Stimulated activated CD4-positive, alpha-beta T cell treated with anti-CD3 and anti-CD28 coated beads, TNF-alpha, amount 100 ng/mL, for 4 hours (primary cell): ENCODE measurements around the gene ALDH1L1.

Experiments
- DNase-seq, 3 experiments: peaks; one replicate each; pipeline ENCODE4 v3.0.0-alpha.2; 2020; ENCODE audit warnings: low read depth in 3 of 3

The ALDH1L1 gene

DNA sequence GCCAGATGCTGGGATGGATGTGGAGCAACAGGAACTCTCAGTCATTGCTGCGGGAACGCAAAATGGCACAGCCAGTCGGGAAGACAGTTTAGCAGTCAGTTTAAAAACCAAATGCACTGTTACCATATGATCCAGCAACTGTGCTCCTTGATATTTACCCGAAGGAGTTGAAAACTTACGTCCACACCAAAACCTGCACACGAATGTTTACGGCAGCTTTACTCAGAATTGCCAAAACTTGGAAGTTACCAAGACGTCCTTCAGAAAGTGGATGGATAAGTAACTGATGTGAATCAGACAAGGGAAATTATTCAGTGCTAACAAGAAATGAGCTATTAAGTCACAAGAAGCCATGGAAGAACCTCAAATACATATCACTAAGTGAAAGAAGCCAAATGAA lies 60.4 kb downstream of the ALDH1L1 start:
- DNase-seq, result no peak

DNA sequence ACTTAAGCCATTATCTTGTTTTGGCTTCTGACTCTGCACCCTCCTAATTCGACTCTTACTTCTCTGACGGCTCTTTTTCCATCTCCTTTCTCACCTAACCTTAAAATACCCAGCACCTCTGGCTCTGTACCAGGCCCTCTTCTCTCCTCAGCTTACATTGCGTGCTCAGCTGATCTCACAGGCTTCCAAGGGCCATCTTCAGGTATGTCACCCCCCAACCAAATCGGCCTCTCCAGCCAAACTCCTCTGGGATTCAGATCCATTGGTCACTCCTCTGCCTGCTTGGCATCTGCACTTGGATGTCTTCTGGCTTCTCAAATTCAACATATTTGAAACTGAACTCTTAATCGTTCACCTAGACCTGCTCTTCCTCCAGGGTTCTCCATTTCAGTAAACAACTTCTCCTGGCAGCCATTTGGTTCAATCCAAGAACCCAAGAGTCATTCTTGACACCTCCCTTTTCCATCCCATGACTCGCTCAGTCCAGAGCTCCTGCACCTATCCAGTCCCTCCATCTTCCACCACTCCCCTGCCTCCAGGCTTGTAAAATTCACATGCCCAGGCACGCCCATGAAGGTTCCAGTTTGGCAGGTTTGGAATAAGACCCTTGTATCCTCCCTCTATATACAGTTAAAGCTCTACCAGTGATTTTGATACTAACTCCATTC lies 61.2 kb downstream of the ALDH1L1 start:
- DNase-seq, result no peak

DNA sequence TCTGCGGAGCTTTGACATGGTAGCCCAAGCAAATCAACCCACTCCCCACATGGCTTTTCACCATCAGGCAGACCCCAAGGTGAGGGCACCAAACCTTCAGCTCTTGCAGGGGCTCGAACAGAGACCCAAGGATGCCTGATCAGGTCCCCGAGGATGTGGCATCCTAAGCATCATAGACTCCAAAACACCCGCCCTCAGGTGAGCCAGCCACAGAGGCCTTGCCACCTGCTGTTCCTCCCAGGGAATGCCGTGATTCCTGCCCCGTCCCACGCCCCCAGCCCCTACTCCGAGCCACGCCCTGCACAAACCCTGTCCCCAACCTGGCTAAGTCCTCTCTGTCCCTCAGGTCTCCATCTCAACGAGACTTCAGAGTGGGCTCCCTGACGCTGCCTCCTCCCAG lies 61.8 kb downstream of the ALDH1L1 start:
- DNase-seq, result no peak

DNA sequence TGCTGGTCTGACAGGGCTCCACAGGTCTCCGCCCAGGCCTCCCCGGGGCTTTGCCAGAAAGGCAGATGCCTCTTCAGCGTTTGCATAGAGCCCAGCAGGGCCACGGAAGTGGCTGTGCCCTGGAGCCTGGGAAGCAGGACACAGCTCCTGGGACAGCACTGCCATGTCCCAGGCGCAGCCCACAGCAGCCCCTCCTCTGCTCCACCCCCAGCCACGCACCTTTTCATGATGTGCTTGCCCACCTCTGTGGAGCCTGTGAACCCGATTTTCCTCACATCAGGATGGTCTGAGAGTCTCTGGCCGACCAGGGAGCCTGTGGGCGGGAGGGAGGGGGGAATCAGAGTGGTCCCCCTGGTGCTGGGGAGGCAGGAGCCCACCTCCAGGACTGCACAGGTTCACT lies 62.6 kb downstream of the ALDH1L1 start:
- DNase-seq, result no peak

DNA sequence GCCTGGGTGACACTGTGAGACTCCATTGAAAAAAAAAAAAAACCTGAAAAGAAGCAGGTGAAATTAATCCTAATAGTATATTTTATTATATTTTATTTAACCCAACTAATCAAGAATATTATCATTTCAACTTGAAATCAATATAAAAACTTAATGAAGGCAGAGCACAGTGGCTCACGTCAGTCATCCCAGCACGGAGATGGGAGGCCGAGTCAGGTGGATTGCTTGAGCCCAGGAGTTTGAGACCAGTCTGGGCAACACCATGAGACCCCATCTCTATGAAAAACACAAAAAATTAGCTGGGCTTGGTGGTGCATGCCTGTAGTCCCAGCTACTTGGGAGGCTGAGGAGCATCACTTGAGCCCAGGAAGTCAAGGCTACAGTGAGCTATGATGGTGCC lies 63.2 kb downstream of the ALDH1L1 start:
- no peak for DNase-seq

DNA sequence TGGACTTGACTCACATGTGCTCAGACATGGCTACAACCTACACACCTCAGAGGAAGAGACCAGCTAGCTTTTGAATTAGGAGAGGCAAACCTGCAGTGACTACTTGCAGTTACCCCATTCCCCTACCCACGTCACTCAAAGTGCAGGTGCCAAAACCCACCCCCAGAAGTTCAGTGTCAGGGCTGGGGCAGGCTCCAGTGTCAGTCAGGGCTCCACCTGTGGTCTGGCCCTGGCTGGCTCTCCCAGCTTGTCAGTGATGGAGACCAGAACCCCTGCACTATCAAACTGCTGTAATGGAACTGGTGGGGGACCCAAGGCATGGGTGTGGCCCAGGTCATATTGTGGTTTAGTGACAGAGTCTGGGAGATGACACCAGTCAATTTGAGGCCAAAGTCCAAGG lies 63.9 kb downstream of the ALDH1L1 start:
- DNase-seq, result no peak

DNA sequence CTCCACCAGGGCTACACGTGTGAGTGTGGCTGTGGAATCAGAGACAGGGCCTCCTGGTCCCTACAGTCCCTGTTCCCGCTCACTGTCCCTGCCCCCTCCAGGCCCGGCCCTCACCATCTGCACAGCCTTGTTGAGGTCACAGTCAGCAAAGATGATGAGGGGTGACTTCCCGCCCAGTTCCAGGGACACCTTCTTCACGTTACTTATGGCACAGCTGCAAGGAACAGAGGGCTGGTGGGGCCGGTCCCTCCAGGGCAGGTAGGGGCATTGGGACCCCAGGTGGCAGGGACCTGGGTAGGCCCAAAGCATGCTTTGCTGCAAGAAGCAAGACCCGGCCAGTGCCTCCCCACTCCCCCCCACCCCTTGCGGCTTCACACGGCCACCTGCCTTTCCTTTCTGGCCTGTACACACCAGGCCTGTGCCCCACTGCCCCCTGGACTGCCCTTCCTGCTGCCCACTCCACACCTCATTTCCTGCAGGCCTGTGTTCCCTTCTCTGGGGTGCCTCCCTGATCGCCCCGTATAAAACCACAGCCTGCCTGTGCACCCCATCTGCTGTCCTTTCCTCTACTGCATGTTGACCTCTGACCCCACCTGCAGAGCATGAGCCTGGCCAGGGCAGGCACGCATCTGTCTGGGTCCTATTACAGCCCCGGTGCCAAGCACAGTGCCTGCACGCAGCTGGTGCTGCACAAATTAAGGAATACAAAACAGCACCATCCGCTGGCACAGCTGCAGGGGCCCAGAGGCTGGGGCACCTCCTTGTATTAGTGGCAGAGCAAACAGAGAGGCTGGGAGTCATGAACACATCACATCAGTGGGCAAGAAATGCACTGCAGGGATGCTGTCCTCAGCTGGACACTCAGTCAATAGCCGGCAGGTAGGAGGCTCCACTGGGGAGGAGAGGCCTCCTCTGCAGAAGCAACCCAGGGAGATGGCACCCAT lies 65.7 kb downstream of the ALDH1L1 start:
- DNase-seq, result no peak

DNA sequence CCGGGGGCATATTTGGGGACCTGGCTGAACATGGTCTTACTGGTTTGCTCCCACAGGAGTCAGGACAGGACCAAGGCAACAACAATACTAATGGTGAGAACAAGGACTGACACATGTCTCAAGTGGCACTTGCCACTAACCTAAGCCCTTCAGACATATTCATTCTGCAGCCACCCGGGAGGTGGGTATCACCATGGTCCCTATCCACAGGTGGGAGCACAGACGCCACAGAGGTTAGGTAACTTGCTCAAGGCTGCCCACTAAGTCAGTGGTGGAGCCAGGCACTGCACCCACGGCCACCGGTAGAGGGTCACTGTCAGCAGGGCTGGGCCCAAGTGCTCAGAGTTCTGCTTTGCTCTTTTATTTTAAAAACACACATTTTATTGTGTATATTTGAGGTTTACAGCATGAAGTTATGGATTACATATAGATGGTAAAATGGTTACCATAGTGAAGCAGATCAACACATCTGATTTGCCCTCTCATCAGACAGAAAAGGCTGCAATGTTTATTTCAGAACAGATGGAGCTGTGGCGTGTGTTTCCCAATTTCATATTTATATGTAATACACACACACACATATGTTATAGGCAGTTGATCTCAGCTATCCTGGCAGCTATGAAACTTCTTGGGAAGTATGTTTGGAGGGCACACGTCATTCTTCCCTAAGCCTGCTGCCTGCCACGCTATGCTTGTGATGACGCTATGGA lies 66.5 kb downstream of the ALDH1L1 start:
- no peak for DNase-seq

DNA sequence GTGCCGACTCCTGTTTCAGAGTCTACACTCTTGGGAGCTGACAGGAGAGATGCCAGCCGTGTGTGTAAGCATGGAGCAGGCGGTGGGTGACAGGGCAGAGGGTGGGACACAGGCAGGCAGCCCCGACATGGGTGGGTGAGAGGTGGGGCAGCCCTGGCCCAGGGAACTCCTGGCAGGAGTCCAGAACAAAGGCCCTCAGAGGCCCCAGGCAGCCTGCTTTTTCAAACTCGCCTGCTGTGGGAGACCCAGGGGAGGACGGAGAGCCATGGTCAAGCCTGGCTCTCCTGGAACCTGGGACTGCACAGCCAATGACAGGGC lies 67.2 kb downstream of the ALDH1L1 start:
- DNase-seq, result no peak

DNA sequence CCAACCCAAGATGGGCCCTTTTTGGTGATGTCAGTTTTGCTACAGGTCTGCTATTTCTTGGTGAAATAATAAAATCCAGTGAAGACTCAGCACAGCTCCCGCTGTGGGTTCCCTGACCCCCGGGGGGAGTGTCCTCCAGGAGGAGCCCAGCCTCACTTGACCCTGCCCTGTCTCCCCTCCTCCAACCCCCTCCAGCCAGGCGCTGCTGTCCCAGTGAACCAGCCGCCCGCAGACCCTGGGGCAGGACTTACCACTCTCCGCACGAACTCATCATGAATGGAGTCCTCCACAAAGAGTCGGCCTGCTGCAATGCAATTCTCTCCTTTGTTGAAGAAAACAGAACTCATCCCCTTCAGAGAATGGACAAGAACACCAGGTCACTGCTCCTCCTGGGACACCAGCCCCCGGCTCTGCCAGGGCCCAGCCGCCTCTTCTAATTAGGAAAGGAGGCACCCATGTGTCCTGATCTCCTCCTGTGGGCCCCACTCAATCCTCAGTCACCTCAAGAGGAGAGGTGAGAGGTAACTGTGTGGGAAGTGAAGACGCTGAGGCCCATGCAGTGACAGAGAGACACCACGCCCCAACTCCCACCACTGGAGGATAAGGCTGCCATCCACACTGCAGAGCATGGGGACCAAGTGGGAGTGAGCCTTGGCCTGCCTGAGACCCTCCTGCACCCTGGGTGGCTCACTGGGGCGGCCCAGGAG lies 67.7 kb downstream of the ALDH1L1 start:
- no peak for DNase-seq

DNA sequence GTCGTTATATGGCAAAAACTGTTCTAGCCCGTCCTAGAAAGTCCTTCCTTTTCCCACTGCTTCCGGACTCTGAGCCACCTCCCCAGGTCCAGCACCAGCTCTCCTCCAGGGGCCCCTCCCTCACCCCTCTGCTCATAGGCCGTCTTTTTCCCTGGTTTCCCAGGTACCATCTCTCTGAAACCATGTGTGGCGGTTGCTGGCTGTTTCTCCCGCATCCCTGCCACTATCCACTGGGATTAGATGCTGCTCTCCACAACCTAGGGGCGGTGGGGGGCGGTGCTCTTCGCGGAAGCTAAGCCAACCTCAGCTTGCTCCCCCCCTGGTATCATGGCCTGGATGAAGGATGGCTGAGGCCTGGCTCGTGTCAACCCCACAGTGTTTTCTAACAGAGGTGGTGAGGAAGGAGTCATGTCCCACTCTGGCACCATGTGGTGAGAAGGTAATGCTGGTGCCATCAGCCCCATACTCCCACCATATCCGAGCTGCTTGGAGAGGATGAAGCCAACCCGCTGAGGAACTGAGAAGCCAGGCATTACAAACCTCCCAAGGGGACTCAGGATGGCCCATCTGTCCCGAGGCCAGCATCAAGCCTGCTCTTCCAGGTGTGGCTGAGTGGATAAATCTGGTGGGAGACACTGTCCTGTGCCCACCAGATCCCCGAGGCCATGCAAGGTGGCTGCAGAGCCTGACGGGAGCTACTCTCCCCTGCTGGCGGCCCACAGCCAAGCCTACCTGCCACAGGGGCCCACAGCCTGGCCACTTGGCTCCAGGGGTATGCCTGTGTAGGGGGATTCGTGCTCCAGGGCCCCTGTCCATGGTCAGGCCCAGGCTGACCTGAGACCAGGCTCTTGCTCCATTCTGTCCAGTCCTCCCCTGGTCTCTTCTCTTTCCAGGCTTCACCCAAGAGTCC lies 68.6 kb downstream of the ALDH1L1 start:
- DNase-seq, result no peak

DNA sequence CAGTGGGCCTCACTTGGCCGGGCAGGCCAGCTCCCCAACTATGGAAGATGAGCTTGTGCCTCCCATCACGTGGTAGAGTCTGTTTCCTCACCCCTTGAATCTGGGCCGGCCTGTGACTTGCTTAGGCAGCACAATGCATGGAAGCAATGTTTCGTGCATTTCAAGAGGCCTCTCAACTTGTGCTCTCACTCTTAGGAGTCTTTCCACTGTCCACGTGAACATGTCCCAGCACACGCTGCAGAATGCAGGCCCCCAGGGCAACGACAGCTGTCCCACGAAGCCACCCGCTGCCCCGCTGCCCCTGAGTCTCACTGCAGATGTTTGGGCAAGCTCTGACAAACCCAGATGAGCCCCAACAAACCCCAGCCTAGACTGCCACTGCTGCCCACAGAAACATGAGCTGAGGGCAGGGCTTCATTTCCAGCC lies 69.2 kb downstream of the ALDH1L1 start:
- no peak for DNase-seq

DNA sequence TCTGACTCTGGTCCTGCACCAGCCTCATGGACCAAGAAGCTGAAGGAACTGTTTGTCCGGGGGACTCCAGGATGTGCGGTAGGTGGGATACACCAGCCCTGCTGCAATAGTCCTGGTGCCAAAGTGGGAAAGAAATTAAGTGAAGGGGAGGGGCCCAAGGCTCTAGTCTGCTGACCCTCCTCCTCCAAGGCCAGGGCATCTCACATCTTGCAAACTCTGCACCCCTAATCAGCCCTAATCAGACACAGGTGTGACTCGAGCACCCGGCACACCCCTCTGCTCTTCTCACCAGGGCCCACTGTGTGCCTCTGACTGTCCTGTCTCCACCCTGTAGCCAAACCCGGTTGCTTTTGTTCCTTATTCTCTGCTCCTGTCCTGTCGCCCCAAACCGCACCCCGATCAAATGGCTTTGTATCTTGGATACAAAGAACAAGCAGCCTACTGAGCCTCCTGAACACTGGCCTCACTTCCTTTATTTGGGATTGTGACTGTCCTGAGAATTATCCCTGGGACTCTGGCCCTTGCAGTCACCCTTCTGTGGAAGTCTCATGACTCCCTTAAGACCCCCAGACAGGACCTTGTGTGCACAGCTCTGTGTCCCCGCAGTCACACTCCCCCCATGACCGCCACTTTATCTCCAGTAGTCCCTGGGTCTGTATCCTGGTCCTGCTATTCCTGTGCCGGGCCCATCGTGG lies 69.8 kb downstream of the ALDH1L1 start:
- no peak for DNase-seq

DNA sequence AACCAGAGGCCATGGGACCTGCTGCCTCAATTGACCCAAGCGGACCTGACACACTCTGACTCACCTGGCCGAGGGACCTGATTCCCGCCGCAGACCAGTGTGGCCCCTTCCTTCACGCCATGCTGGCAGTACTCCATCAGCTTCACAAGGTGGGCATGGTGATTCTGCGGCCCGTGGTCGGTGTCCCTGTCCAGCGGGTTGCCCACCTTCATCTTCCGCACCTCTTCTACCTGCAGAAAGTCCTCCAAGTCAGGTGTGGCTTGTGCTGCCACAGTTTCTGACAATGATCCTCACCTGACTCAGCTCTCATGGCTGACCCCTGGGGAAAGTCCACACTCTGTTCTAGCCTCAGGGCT lies 70.5 kb downstream of the ALDH1L1 start:
- no peak for DNase-seq

DNA sequence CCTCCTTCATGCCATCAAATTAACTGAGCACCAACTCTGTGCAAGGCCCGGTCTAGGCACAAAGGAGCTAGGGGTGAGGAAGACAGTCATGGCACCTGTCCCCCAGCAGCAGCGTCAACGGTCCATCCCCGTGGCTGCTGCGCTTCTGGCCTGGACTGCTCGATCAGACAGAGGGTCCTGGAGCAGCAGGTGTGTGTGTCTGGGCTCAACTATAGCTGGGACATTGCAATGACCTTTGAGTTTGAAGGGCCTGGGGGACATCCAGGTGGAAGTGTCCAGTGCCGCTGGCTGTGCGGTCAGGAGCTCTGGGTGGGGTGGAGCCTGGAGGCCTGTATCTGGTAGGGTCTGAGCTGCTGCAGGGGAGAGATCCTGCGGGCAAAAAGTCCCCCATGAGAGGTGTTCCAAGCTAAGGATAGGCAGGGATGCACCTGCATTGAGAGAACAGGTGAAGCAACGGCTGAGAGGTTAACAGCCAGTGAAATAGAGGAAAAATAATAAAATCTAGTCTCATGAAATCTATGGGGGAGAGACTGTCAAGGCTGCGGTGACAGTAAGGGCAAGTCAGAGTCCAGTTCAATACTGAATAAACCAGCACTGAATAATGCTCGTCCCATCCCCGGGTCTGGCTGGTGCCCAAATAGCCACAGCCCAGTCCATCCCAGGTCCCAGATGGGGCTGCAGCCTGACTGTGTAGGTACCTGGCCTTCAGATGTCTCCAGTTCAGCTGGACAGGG lies 71.1 kb downstream of the ALDH1L1 start:
- DNase-seq, result no peak

DNA sequence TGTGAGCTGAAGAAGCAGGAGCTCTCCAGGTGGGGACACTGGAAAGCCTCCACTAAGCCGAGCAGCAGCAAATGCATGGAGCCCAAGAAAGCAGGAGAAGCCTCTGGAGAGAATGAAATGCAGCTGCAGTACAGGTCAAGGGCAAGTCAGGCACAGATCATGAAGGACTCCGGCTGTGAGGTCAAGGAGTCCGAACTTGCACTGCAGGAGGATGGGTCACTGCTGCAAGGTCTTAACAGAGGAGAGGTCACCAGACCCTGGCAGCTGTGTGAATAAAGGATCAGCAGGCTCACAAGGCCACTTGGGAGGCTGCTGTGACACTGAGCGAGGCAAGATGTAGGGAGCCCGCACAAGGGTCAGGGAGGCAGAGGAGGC lies 71.7 kb downstream of the ALDH1L1 start:
- DNase-seq, result no peak

DNA sequence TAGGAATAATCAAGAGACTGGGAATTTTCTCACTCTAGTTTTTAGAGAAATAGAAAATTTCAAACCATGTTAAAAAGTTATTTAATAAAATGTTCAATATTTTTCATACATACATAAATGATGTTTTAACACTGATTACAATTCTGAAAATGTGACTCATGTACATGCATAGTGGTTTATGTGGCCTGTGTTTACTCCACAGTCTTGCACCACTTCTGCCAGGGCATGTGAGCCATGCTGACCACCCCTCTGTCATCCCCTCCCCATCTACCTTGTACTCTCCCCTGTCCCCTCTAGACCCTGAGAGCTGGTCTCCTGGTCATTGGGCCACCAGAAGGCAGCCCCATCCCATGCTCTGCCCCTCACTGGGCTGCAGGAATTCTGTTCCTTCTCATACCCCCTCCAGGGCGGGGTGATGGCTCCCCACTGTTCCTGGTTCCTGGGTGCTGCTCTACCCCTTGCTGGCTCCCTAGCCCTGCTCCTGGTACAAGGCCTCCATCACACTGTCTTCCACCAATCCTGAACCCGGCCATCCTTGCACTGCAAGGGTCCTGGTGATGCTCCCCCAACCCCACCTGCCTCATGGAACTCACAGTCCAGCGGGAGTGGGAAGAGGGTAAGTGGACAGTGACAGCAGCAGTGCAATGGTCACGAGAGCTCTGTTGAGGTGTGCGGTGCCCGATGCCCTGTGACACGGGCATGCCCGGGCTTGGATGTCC lies 72.3 kb downstream of the ALDH1L1 start:
- DNase-seq, result no peak

DNA sequence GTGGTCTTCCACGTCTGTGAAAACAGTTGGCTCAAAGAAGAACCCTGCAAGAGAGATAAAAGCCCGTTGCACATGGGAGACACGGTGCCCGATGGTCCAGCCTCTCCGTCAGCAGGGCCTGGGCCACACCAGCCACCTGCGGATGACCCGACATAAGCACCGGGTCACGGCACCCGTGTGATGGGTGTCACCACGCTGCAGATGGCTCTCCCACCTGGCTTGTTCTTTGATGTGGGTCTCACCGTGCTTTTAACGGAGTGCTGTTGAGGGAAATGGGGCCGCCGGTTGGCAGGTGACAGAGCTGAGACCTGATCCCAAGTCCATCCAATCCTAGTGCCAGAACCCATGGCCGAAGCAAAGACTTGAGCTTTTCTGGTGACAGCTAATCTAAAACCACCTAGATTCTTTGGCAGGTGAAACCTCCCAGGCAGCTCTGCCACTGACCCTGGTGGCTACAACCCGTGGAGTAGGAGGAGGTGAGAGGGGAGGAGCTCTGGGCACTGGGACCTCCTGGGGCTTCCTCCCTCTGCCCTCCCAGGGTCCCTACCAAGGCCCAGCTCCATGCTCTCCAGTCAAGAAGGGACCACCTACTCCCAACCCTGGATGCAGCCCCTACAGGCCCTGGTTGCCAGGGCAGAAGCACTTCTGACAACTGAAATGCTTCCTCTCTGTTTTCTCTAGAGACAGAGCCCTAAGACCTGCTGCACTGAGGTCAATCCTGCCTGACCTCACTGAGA lies 73.0 kb downstream of the ALDH1L1 start:
- DNase-seq, result no peak
